ENCODE data around the gene HSD11B2.

The HSD11B2 gene

DNA sequence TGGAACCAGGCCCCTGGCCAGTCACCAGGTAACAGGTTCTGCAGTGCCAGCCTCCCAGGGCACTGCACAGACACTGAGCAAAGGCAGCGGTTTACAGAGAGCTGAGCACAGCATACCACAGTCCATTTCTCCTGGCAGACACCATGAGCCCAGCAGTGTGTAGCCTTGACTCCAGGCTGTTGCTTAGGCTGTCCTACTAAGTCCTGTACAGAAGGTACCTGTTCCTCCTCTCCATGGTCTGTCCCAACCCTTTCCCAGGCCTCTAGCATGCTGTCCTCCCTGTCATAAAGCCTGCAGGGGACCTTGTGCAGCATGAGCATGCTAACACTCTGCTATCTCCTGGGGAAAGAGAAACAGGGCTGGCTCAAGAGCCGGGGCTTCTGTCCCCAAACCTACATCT is 30.0 kb downstream of the HSD11B2 start:
- Histone ChIP-seq H3K79me2 (ENCODE audit: insufficient read depth, low read length) (peaks cover 9% of the 10 kb centered on the region), H3K27me3 (ENCODE audit: insufficient read depth, low read length) (no peaks in the 10 kb centered on the region), H3K9ac (ENCODE audit: low read length) (no peak overlapping the region), H3K36me3 (ENCODE audit: insufficient read depth, low read length) (no peaks in the 10 kb centered on the region; the same call in 1 of the 2 replicates), H3K27ac (ENCODE audit: low read depth, low read length, poor library complexity, severe bottlenecking) (no peak overlapping the region), H4K20me1 (ENCODE audit: insufficient read depth, low read length) (no peaks in the 10 kb centered on the region; the same call in 1 of the 2 replicates), H3K4me2 (ENCODE audit: low read length) (no peak overlapping the region), H2AFZ (ENCODE audit: low read length) (no peak overlapping the region), H3K4me1 (ENCODE audit: insufficient read depth, low read length, severe bottlenecking) (no peaks in the 10 kb centered on the region), H3K9me2 (ENCODE audit: low read depth, low read length) (no peaks in the 10 kb centered on the region), H3K9me3 (ENCODE audit: low read length) (no peaks in the 10 kb centered on the region), H3K4me3 (ENCODE audit: low read depth, low read length, poor library complexity, severe bottlenecking) (no peak overlapping the region), H3F3A (ENCODE audit: insufficient read depth, low read length) (no peaks in the 10 kb centered on the region)
- TF ChIP-seq EZH2 (IDR thresholded peaks at IDR 0.05; ENCODE audit: borderline replicate concordance, low read length) = no peak
- TF ChIP-seq, protein P1, sequence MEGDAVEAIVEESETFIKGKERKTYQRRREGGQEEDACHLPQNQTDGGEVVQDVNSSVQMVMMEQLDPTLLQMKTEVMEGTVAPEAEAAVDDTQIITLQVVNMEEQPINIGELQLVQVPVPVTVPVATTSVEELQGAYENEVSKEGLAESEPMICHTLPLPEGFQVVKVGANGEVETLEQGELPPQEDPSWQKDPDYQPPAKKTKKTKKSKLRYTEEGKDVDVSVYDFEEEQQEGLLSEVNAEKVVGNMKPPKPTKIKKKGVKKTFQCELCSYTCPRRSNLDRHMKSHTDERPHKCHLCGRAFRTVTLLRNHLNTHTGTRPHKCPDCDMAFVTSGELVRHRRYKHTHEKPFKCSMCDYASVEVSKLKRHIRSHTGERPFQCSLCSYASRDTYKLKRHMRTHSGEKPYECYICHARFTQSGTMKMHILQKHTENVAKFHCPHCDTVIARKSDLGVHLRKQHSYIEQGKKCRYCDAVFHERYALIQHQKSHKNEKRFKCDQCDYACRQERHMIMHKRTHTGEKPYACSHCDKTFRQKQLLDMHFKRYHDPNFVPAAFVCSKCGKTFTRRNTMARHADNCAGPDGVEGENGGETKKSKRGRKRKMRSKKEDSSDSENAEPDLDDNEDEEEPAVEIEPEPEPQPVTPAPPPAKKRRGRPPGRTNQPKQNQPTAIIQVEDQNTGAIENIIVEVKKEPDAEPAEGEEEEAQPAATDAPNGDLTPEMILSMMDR (IDR thresholded peaks at IDR 0.05; ENCODE audit: low read length) = no peak

DNA sequence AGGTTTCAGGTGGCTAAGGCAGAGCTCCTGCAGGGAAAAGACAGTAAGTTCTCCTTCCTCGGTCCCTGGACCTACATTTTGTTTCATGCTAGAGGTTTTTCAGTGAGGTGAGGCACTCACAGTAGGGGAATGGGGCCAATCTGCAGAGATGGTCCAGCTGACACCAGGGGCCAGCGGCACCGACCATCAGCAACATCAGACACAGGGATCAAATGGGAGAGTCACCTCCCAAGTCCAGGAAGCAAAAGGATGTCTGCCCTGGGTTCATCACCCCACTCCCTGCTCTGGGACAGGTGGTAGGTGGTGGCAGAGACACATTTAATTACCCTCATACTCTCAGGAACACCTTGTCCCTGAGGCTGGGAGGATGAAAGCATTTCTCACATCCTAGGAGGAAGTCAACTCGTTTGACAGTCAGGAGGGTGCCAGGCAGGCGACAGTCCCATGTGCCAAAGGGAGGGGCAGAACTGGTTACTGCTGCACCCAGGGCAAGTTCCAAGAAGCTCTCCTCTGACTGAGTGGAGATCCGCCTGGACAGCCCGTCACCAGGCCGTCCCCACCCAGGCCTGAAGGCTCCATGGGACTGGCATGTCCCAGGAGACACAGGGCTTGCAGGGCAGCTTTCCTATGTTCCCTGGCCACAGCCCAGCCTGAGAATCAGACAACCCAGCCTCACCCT is 30.8 kb downstream of the HSD11B2 start:
- Histone ChIP-seq H3K9me3 (ENCODE audit: low read length) (no peaks in the 10 kb centered on the region), H4K20me1 (ENCODE audit: insufficient read depth, low read length) (no peaks in the 10 kb centered on the region; the same call in 1 of the 2 replicates), H3K27ac (ENCODE audit: low read depth, low read length, poor library complexity, severe bottlenecking) (no peak overlapping the region), H3K9me2 (ENCODE audit: low read depth, low read length) (no peaks in the 10 kb centered on the region), H3K4me2 (ENCODE audit: low read length) (no peak overlapping the region), H3F3A (ENCODE audit: insufficient read depth, low read length) (no peaks in the 10 kb centered on the region), H3K36me3 (ENCODE audit: insufficient read depth, low read length) (no peaks in the 10 kb centered on the region; the same call in 1 of the 2 replicates), H3K4me3 (ENCODE audit: low read depth, low read length, poor library complexity, severe bottlenecking) (no peak overlapping the region), H3K4me1 (ENCODE audit: insufficient read depth, low read length, severe bottlenecking) (no peaks in the 10 kb centered on the region), H3K9ac (ENCODE audit: low read length) (no peak overlapping the region), H3K27me3 (ENCODE audit: insufficient read depth, low read length) (no peaks in the 10 kb centered on the region), H3K79me2 (ENCODE audit: insufficient read depth, low read length) (peaks cover 9% of the 10 kb centered on the region), H2AFZ (ENCODE audit: low read length) (no peak overlapping the region)
- TF ChIP-seq, protein P1 (IDR thresholded peaks at IDR 0.05; ENCODE audit: low read length) = no peak
- no peak for TF ChIP-seq EZH2 (IDR thresholded peaks at IDR 0.05; ENCODE audit: borderline replicate concordance, low read length)

DNA sequence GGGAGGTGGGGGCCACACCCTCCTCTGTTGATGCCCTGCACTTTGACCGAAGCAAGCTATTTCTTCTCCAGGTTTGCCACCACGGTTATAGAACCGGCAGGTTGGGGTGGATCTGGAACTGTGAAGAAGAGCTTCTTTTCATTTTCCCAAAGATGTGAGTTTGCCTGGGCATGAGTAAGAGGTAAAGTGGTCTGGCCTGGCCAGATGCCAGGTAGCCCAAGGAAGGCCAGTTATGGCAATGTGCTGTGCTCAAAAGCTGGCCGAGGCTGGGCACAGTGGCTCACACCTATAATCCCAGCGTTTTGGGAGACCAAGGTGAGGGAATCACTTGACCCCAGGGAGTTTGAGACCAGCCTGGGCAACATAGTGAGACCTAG is 31.3 kb downstream of the HSD11B2 start:
- Histone ChIP-seq H3K9ac (ENCODE audit: low read length) (no peak overlapping the region), H3K79me2 (ENCODE audit: insufficient read depth, low read length) (peaks cover 9% of the 10 kb centered on the region), H4K20me1 (ENCODE audit: insufficient read depth, low read length) (no peaks in the 10 kb centered on the region; the same call in 1 of the 2 replicates), H3K27ac (ENCODE audit: low read depth, low read length, poor library complexity, severe bottlenecking) (no peak overlapping the region), H2AFZ (ENCODE audit: low read length) (no peak overlapping the region), H3K36me3 (ENCODE audit: insufficient read depth, low read length) (no peaks in the 10 kb centered on the region; the same call in 1 of the 2 replicates), H3K9me3 (ENCODE audit: low read length) (no peaks in the 10 kb centered on the region), H3K27me3 (ENCODE audit: insufficient read depth, low read length) (no peaks in the 10 kb centered on the region), H3K4me2 (ENCODE audit: low read length) (no peak overlapping the region), H3K4me3 (ENCODE audit: low read depth, low read length, poor library complexity, severe bottlenecking) (no peak overlapping the region), H3K9me2 (ENCODE audit: low read depth, low read length) (no peaks in the 10 kb centered on the region), H3F3A (ENCODE audit: insufficient read depth, low read length) (no peaks in the 10 kb centered on the region), H3K4me1 (ENCODE audit: insufficient read depth, low read length, severe bottlenecking) (no peaks in the 10 kb centered on the region)
- TF ChIP-seq EZH2 (IDR thresholded peaks at IDR 0.05; ENCODE audit: borderline replicate concordance, low read length) = no peak
- TF ChIP-seq, protein P1 (IDR thresholded peaks at IDR 0.05; ENCODE audit: low read length) = no peak
